GM18508 (cell line): ENCODE data around the gene RASGRP2.

Experiments
- ATAC-seq: cut with Tn5 transposase; IDR thresholded peaks from one replicate; pipeline ENCODE4 v1.9.1; 2021; ENCODE audit warnings: moderate number of reproducible peaks; ENCODE audit not compliant: insufficient read depth, unreplicated experiment

The RASGRP2 gene

GRCh38 chr11:64742889-64743590, 902 bp downstream of the RASGRP2 start:
- no peak for ATAC-seq

DNA sequence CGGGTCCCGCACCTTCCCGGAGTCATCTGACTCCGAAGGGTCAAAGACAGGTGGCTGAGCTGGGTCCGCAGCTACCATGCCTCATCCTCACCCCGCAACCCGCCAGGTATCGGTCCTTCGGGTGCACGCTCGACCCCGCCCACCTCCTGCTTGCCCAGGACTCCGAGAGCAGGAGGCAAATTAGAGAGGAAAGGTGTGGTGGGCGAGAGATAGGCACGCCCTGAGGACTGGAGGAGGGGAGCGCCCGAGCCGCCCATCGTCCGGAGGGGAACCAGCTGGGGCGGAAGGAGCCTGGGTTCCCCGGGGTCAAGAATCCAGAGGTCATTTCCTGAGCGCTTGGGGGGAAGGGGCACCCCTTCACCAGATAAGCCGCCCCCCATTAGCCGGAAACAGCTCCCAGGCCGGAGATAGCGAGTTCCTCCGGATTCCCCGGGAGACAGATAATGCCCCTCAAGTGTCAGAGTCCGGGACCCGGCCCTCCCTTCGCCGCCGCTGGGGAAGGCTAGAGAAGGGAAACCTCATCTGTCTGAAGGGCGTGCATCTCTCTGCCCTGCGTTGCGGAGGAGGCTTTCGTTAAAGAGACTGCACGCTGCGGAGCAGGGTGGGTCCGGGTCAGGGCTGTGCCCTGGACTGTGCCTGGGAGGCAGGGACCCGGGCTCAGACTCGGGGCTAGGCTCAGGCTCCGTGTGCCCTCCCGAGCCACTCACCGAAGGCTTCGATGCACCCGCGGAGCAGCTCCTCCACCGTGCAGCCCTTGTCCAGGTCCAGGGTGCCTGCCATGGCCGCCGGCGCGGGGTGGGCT, 1.7 kb downstream of the RASGRP2 start:
- no peak for ATAC-seq

DNA sequence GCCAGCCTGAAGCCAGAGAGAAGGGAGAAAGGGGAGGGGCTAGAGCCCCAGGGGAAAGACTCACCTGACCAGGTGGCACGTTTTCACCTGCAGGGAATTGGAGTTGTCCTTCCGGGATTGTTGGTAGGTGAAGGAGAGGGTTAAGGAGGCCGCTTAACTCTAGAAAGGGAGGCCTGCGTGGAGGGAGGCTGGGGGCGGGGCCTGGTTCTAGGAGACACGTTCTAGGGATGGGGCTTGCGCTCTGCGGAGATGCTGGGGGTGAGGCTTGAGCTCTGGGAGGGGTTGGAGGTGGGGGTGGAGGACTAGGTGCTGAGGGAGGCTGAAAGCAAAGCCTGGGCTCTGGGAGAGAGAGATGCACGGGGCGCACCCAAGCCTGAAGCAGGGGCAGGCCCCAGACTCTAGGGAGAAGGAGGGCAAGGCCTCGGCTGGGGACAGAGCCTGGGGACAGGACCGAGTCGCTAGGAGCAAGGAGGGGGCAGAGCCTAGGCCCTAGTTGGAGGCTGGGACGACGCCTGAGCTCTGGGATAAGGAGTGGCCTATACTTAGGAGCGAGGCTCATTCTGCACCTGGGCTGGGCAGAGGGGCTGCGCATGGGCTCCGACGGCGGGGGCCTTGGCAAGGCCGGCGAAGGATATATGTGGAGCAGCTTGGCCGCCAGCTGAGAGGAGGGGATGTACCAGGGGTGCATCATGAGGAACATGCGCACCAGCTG, 2.4 kb downstream of the RASGRP2 start:
- ATAC-seq = no peak

- no peak for ATAC-seq
Measured at GRCh38 chr11:64739871-64740270, 4.1 kb downstream of the RASGRP2 start.

GRCh38 chr11:64736654-64737053, 7.3 kb downstream of the RASGRP2 start:
- no peak for ATAC-seq

DNA sequence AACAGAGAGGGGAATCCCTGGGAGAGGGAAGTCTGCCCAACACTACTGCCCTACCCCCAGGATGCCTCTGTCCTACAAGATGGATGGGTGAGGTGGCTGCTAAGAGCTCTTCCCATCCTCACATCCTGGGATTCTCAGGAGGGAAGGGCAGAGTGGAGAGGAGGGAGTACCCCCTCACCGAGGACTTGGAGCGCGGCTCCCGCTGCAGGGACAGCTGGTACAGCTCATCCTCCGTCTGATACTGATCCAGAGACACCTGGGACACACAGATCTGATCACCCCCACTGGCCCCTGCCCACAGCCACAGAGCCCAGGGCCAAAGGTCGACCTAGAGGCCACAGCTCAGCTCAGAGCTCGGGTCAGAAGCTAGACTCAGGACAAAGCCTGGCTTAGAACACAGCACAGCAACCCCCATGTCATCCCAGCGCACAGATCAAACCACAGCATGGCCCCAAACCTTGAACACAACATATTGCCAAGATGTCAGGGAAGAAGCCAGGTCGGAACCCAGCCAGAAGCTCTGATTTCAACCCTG, 8.2 kb downstream of the RASGRP2 start:
- no peak for ATAC-seq

GRCh38 chr11:64734811-64735724, 8.9 kb downstream of the RASGRP2 start:
- ATAC-seq = no peak

GRCh38 chr11:64731601-64732000, 12.3 kb downstream of the RASGRP2 start:
- ATAC-seq = no peak

DNA sequence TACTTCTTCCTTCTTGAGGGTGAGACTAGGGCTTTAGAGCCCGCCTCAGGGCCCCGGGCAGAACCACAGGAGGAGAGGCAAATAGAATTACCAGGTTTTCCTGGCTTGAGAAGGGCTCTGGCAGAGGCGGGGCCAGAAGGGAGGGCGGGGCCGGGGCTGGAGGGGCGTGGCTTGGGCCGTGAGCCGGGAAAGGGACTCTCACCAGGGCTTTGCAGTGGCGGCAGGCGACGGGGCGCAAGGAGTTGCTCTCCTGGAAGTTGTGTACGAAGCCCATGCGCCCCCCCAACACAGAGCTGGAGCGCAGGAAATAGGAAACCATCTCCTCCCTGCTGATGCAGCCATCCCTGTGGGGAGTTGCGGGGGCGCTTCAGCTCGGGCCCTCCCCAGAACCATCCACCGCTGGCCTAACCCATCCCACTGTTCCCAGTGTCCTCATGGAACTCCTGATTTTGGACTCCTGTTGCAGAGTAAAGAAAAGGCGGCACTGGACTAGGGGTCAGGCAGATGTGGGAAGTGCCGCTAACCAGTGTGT, 14.0 kb downstream of the RASGRP2 start:
- ATAC-seq = no peak

GRCh38 chr11:64728757-64729365, 15.1 kb downstream of the RASGRP2 start:
- no peak for ATAC-seq

GRCh38 chr11:64726867-64727530, 16.9 kb downstream of the RASGRP2 start:
- no peak for ATAC-seq

GRCh38 chr11:64726211-64726641, 17.7 kb downstream of the RASGRP2 start:
- no peak for ATAC-seq

DNA sequence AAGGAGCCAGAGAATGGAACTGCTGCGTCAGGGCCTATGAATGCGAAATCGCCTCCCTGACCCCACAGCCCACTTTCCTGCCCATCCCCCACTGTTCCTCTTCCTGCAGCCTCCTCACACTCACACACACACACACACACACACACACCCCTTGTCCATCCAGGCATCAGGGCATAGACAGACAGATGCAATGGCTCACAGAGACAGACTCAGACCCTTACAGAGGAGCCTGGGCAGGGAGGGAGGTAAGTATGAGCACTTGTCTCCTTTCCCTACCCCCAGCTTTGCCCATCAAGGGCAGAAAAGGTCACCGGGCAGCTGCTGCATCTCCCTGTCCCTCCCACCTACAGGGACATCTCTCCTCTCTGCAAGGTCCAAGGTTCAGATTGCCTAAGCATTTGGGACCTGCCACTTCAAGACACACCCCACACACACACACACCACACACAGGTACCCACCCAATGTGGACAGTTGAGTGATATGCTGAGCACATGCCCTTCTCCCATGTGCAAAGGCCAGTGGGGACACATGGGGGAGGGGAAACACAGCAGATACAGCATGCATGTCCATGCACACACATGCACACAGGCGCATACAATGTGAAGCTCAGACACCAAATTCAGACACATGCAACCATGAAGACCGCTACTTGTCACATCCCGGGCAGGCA, 18.9 kb downstream of the RASGRP2 start:
- ATAC-seq = no peak

GRCh38 chr11:64723907-64724862, 19.8 kb downstream of the RASGRP2 start:
- ATAC-seq = no peak

GRCh38 chr11:64723117-64723906, 20.6 kb downstream of the RASGRP2 start, which contains the start of gene NRXN2:
NRXN2 (minus strand) TSS chr11:64723197; CDS start chr11:64713699, 9,498 bp downstream.
- no peak for ATAC-seq
